AG10803 (cell line): ENCODE data around the gene GSK3A.

ENCODE experiments used
- DNase-seq: peaks from one replicate; pipeline ENCODE4 v3.0.0; 2010; ENCODE audit warnings: low read depth
- H3K4me3 ChIP-seq: 2 replicates; pipeline ENCODE4 v1.5.1; 2011; ENCODE audit warnings: mild to moderate bottlenecking, low read length, control low read depth
- CTCF ChIP-seq: conservative IDR thresholded peaks from 2 replicates; pipeline ENCODE4 v1.5.1; 2011; ENCODE audit warnings: mild to moderate bottlenecking, low read length, control low read depth, inconsistent platforms

Gene GSK3A

GRCh38 chr19:42288387-42288786, 46.0 kb upstream of the GSK3A start:
- no peak overlapping the region for H3K4me3 ChIP-seq
- TF ChIP-seq CTCF = no peak
- no peak for DNase-seq

GRCh38 chr19:42287827-42288107, 45.4 kb upstream of the GSK3A start:
- TF ChIP-seq CTCF = no peak
- no peak overlapping the region for H3K4me3 ChIP-seq
- DNase-seq = no peak

- DNase-seq = no peak
- no peak overlapping the region for H3K4me3 ChIP-seq
- no peak for TF ChIP-seq CTCF
Measured at GRCh38 chr19:42287017-42287826, 44.8 kb upstream of the GSK3A start.

- H3K4me3 ChIP-seq = no peak overlapping the region; the same call in 1 of the 2 replicates
- peak; percentile 15 for DNase-seq
Measured at GRCh38 chr19:42286349-42287016, 44.1 kb upstream of the GSK3A start.

GRCh38 chr19:42285988-42286348, 43.6 kb upstream of the GSK3A start:
- peak overlapping the region; percentile 71 for H3K4me3 ChIP-seq
- TF ChIP-seq CTCF = no peak
- DNase-seq = no peak

More at GRCh38 chr19:42286349-42287016, 44.1 kb upstream of the GSK3A start:
- no peak for TF ChIP-seq CTCF

- peak overlapping the region; percentile 71 for H3K4me3 ChIP-seq
- TF ChIP-seq CTCF = no peak
- no peak for DNase-seq
Measured at GRCh38 chr19:42285541-42285941, 43.1 kb upstream of the GSK3A start.
